Measurements from ENCODE around the gene NPHP3.

DNA sequence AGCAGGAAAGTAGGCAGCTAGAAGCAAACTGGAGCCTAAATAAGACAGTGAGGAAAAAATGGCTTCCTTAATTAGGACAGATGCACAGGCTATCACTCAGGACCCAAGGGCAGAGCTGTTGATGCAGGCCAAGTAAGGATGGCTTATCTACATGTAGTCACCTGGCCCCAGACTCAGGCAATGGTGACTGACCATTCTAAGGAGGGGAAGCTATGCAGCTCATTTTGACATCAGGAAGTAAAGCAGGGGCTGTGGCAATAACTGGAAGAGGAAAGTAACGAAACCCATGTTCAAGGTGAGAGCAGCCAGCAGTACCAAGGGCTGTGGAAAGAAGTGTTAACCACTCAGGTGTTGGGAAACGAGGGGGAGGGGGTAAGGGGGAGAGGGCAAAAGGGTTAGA, 78.8 kb downstream of the NPHP3 start:
- TF ChIP-seq CTCF (IDR thresholded peaks at IDR 0.05; ENCODE audit: poor library complexity, severe bottlenecking) (no peak), REST (IDR thresholded peaks at IDR 0.05; ENCODE audit: borderline replicate concordance) (no peak), POLR2AphosphoS5 (IDR thresholded peaks at IDR 0.05) (no peak), TAF1 (IDR thresholded peaks at IDR 0.05; ENCODE audit: low read depth) (no peak), EP300 (conservative IDR thresholded peaks at IDR 0.05; ENCODE audit: poor library complexity, severe bottlenecking) (no peak), SMC3 (conservative IDR thresholded peaks at IDR 0.05; ENCODE audit: poor library complexity) (no peak), EZH2 (IDR thresholded peaks at IDR 0.05; ENCODE audit: borderline replicate concordance, insufficient read depth, low read length, poor library complexity, severe bottlenecking) (no peak), RAD21 (conservative IDR thresholded peaks at IDR 0.05) (no peak)
